ENCODE measurements around the gene TEX101.
A peak's percentile ranks its signal among the peaks of the same experiment; 100 is the strongest.
"Not testable (repeated sequence)": the region's sequence is repeated elsewhere in the genome, so short reads cannot be mapped to it uniquely, and the experiment has no call there.

Gene TEX101

GRCh38 chr19:43414554-43414953, at the start of gene TEX101:
Gene TEX101, plus strand, starts transcription at chr19:43414890. Its CDS starts 1,030 bp downstream, at chr19:43415920.
- FAIRE-seq: no peak

GRCh38 chr19:43365677-43366076, 49.0 kb upstream of the TEX101 start:
- FAIRE-seq: not testable (repeated sequence)

GRCh38 chr19:43367822-43368221, 46.9 kb upstream of the TEX101 start:
- no peak for FAIRE-seq

- peak; percentile 42 for FAIRE-seq
Measured at GRCh38 chr19:43368897-43369296, 45.8 kb upstream of the TEX101 start.

GRCh38 chr19:43371909-43372308, 42.8 kb upstream of the TEX101 start:
- FAIRE-seq: no peak

GRCh38 chr19:43372462-43372861, 42.2 kb upstream of the TEX101 start:
- no peak for FAIRE-seq

- not testable (repeated sequence) for FAIRE-seq
Measured at GRCh38 chr19:43377624-43378023, 37.1 kb upstream of the TEX101 start.

GRCh38 chr19:43380008-43380407, 34.7 kb upstream of the TEX101 start:
- no peak for FAIRE-seq

GRCh38 chr19:43380771-43381386, 33.8 kb upstream of the TEX101 start:
- no peak for FAIRE-seq

- not testable (repeated sequence) for FAIRE-seq
Measured at GRCh38 chr19:43382586-43383216, 32.0 kb upstream of the TEX101 start.

- not testable (repeated sequence) for FAIRE-seq
Measured at GRCh38 chr19:43383254-43383653, 31.4 kb upstream of the TEX101 start.

- not testable (repeated sequence) for FAIRE-seq
Measured at GRCh38 chr19:43383759-43384158, 30.9 kb upstream of the TEX101 start.

- FAIRE-seq: not testable (repeated sequence)
Measured at GRCh38 chr19:43390903-43391551, 23.7 kb upstream of the TEX101 start.

GRCh38 chr19:43391552-43391935, 23.1 kb upstream of the TEX101 start:
- FAIRE-seq: not testable (repeated sequence)

GRCh38 chr19:43393501-43393900, 21.2 kb upstream of the TEX101 start:
- not testable (repeated sequence) for FAIRE-seq

- no peak for FAIRE-seq
Measured at GRCh38 chr19:43395561-43395960, 19.1 kb upstream of the TEX101 start.

- no peak for FAIRE-seq
Measured at GRCh38 chr19:43406297-43406696, 8.4 kb upstream of the TEX101 start.

GRCh38 chr19:43407416-43408005, 7.2 kb upstream of the TEX101 start:
- FAIRE-seq: no peak

GRCh38 chr19:43408043-43408442, 6.6 kb upstream of the TEX101 start:
- no peak for FAIRE-seq

GRCh38 chr19:43409415-43409814, 5.3 kb upstream of the TEX101 start:
- FAIRE-seq: no peak

- FAIRE-seq: no peak
Measured at GRCh38 chr19:43412441-43412840, 2.2 kb upstream of the TEX101 start.

GRCh38 chr19:43416951-43417623, 2.4 kb downstream of the TEX101 start:
- FAIRE-seq: no peak

GRCh38 chr19:43420954-43421353, 6.3 kb downstream of the TEX101 start:
- FAIRE-seq: no peak

All from G401.6 (cell line).